WTC11 (cell line): ENCODE results near the gene STARD7. TPM values are rescaled to one million over a fixed set of nuclear protein-coding genes. Genes with fewer than 3 reads are reported as not detected.

ENCODE experiments used
- CREB1 ChIP-seq: sonication (generic); formaldehyde crosslinking; IDR thresholded peaks from 2 replicates; pipeline ENCODE4 v1.8.0; 2023; ENCODE audit warnings: mild to moderate bottlenecking, missing genetic modification reagents
- ELF4 ChIP-seq: sonication (generic); formaldehyde crosslinking; IDR thresholded peaks from 2 replicates; pipeline ENCODE4 v1.8.1; 2022; ENCODE audit warnings: low read depth, mild to moderate bottlenecking, moderate library complexity, missing genetic modification reagents
- ESRRA ChIP-seq: sonication (generic); formaldehyde crosslinking; IDR thresholded peaks from 2 replicates; pipeline ENCODE4 v1.8.1; 2022; ENCODE audit warnings: mild to moderate bottlenecking, missing genetic modification reagents, borderline replicate concordance
- FOXP1 ChIP-seq: sonication (generic); formaldehyde crosslinking; IDR thresholded peaks from 2 replicates; pipeline ENCODE4 v1.8.0; 2022; ENCODE audit warnings: missing genetic modification reagents, mild to moderate bottlenecking, moderate library complexity, borderline replicate concordance
- IRF2 ChIP-seq: sonication (generic); formaldehyde crosslinking; IDR thresholded peaks from 2 replicates; pipeline ENCODE4 v1.8.0; 2022; ENCODE audit warnings: low read depth, missing genetic modification reagents, borderline replicate concordance
- JAZF1 ChIP-seq: fragments of 250-450 bp; sonication (Bioruptor Pico); IDR thresholded peaks from 2 replicates; pipeline ENCODE4 v1.9.0; 2021; ENCODE audit warnings: moderate library complexity, mild to moderate bottlenecking, inconsistent platforms
- JUN ChIP-seq: sonication (generic); formaldehyde crosslinking; IDR thresholded peaks from 2 replicates; pipeline ENCODE4 v1.8.0; 2023; ENCODE audit warnings: mild to moderate bottlenecking, missing genetic modification reagents
- NR2C2 ChIP-seq: sonication (generic); formaldehyde crosslinking; IDR thresholded peaks from 2 replicates; pipeline ENCODE4 v1.8.0; 2022; ENCODE audit warnings: mild to moderate bottlenecking, missing genetic modification reagents
- PRRX2 ChIP-seq: fragments of 250-450 bp; sonication (Bioruptor Pico); IDR thresholded peaks from 2 replicates; pipeline ENCODE4 v1.8.0; 2021; ENCODE audit warnings: mild to moderate bottlenecking
- RELA ChIP-seq: sonication (generic); formaldehyde crosslinking; IDR thresholded peaks from 2 replicates; pipeline ENCODE4 v1.8.1; 2022; ENCODE audit warnings: missing genetic modification reagents, mild to moderate bottlenecking, borderline replicate concordance
- RORB ChIP-seq: fragments of 250-450 bp; sonication (Bioruptor Pico); IDR thresholded peaks from 2 replicates; pipeline ENCODE4 v1.9.0; 2021; ENCODE audit warnings: mild to moderate bottlenecking
- SOX15 ChIP-seq: fragments of 250-450 bp; sonication (Bioruptor Pico); IDR thresholded peaks from 2 replicates; pipeline ENCODE4 v1.9.0; 2021; ENCODE audit warnings: mild to moderate bottlenecking
- TCF7 ChIP-seq: sonication (generic); formaldehyde crosslinking; IDR thresholded peaks from 2 replicates; pipeline ENCODE4 v1.8.0; 2022; ENCODE audit warnings: mild to moderate bottlenecking, low read depth, missing genetic modification reagents, moderate library complexity
- ZNF396 ChIP-seq: fragments of 250-450 bp; sonication (Bioruptor Pico); IDR thresholded peaks from 2 replicates; pipeline ENCODE4 v1.8.0; 2021; ENCODE audit warnings: mild to moderate bottlenecking, moderate library complexity, borderline replicate concordance
- ZNF416 ChIP-seq: fragments of 250-450 bp; sonication (Bioruptor Pico); IDR thresholded peaks from 2 replicates; pipeline ENCODE4 v1.9.0; 2021; ENCODE audit warnings: mild to moderate bottlenecking, inconsistent platforms
- total RNA-seq: library from RNA; stranded (reverse); gene quantifications from 3 replicates; pipeline ENCODE4 v1.2.3, GENCODE V29; 2021
- TF ChIP-seq, protein P1 (sequence below): sonication (generic); formaldehyde crosslinking; conservative IDR thresholded peaks from 2 replicates; pipeline ENCODE4 v1.8.1; 2023; ENCODE audit warnings: mild to moderate bottlenecking, low read depth, missing genetic modification reagents, moderate library complexity
- TF ChIP-seq, protein P2 (sequence below): sonication (generic); formaldehyde crosslinking; IDR thresholded peaks from 2 replicates; pipeline ENCODE4 v1.8.0; 2022; ENCODE audit warnings: mild to moderate bottlenecking, missing genetic modification reagents
- TF ChIP-seq, protein P3 (sequence below): fragments of 250-450 bp; sonication (Bioruptor Pico); IDR thresholded peaks from 2 replicates; pipeline ENCODE4 v1.8.0; 2021; ENCODE audit warnings: mild to moderate bottlenecking
- TF ChIP-seq, protein P4 (sequence below): sonication (generic); formaldehyde crosslinking; conservative IDR thresholded peaks from 2 replicates; pipeline ENCODE4 v1.8.1; 2022; ENCODE audit warnings: mild to moderate bottlenecking, missing genetic modification reagents
- TF ChIP-seq, protein P5 (sequence below): sonication (generic); formaldehyde crosslinking; IDR thresholded peaks from 2 replicates; pipeline ENCODE4 v1.8.1; 2022; ENCODE audit warnings: low read depth, mild to moderate bottlenecking, moderate library complexity, missing genetic modification reagents, borderline replicate concordance
- TF ChIP-seq, protein P6 (sequence below): sonication (generic); formaldehyde crosslinking; IDR thresholded peaks from 2 replicates; pipeline ENCODE4 v1.8.1; 2023; ENCODE audit warnings: mild to moderate bottlenecking, missing genetic modification reagents
- TF ChIP-seq, protein P7 (sequence below): sonication (generic); formaldehyde crosslinking; IDR thresholded peaks from 2 replicates; pipeline ENCODE4 v1.8.0; 2022; ENCODE audit warnings: mild to moderate bottlenecking, missing genetic modification reagents
- TF ChIP-seq, protein P8 (sequence below): sonication (generic); formaldehyde crosslinking; IDR thresholded peaks from 2 replicates; pipeline ENCODE4 v1.8.1; 2022; ENCODE audit warnings: missing genetic modification reagents, borderline replicate concordance

STARD7 gene
- total RNA-seq, 1 experiment from 2014 or later, result 217 TPM

DNA sequence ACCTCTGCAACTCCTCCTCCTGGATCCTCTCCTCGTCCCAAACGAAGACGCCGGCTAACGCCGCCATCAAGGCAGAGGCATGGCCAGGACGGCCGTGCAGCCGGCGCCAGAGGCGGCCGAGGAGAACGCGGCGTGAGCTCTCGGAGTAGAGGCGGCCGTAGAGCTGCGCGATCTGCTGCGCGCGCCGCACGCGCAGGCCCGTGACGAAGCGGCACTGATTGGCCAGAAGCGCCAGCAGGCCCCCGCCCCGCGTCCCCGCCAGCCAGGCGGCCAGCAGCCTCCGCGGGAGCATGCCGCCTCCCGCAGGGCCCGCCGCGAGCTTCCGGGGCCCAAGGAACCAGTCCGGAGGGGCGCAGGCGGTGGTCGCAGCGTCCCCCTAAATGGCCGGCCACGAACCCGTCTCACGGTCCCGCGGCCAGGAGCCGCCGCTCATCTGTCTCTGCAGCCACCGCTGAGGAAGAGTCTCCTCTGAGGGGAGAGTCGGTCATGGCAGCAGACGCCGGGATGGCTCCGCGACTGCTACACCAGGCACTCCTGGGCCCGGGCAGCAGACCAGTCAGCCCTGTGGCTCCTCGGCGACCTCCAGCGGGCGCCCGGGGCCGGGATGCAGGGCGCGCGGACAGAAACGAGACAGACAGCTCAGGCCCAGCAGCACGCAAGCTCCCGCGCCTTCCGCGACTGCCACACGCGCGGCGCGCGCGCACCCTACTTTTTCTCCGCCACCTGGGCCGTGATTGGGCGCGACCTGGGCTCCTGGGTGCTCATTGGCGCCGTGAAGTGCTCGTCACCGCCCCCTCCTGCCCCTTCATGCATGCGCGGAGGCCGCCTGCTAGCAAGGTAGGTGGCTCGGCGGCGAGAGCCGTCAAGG, at the start of gene STARD7 (continued):
- TF ChIP-seq, protein P1, sequence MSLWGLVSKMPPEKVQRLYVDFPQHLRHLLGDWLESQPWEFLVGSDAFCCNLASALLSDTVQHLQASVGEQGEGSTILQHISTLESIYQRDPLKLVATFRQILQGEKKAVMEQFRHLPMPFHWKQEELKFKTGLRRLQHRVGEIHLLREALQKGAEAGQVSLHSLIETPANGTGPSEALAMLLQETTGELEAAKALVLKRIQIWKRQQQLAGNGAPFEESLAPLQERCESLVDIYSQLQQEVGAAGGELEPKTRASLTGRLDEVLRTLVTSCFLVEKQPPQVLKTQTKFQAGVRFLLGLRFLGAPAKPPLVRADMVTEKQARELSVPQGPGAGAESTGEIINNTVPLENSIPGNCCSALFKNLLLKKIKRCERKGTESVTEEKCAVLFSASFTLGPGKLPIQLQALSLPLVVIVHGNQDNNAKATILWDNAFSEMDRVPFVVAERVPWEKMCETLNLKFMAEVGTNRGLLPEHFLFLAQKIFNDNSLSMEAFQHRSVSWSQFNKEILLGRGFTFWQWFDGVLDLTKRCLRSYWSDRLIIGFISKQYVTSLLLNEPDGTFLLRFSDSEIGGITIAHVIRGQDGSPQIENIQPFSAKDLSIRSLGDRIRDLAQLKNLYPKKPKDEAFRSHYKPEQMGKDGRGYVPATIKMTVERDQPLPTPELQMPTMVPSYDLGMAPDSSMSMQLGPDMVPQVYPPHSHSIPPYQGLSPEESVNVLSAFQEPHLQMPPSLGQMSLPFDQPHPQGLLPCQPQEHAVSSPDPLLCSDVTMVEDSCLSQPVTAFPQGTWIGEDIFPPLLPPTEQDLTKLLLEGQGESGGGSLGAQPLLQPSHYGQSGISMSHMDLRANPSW (CRISPR knock-in tag), result 0 out of 2 replicates have a peak, but pooled peaks have one; percentile 62
- TF ChIP-seq SOX15 (CRISPR knock-in tag) (no peak), CREB1 (CRISPR knock-in tag) (0 out of 2 replicates have a peak, but pooled peaks have one; percentile 48), JUN (no peak; the same call in 1 of the 2 replicates), ZNF416 (CRISPR knock-in tag) (no peak), PRRX2 (CRISPR knock-in tag) (no peak), TCF7 (CRISPR knock-in tag) (peak; percentile 89), IRF2 (CRISPR knock-in tag) (no peak), ZNF396 (CRISPR knock-in tag) (no peak), RELA (CRISPR knock-in tag) (no peak), JAZF1 (CRISPR knock-in tag) (no peak), ESRRA (CRISPR knock-in tag) (no peak; the same call in 1 of the 2 replicates), ELF4 (peak; percentile 67; the same call in 1 of the 2 replicates), RORB (no peak), FOXP1 (CRISPR knock-in tag) (peak; percentile 66; the same call in 1 of the 2 replicates), NR2C2 (no peak)
- TF ChIP-seq, protein P2, sequence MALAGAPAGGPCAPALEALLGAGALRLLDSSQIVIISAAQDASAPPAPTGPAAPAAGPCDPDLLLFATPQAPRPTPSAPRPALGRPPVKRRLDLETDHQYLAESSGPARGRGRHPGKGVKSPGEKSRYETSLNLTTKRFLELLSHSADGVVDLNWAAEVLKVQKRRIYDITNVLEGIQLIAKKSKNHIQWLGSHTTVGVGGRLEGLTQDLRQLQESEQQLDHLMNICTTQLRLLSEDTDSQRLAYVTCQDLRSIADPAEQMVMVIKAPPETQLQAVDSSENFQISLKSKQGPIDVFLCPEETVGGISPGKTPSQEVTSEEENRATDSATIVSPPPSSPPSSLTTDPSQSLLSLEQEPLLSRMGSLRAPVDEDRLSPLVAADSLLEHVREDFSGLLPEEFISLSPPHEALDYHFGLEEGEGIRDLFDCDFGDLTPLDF (CRISPR knock-in tag), result no peak
- TF ChIP-seq, protein P3, sequence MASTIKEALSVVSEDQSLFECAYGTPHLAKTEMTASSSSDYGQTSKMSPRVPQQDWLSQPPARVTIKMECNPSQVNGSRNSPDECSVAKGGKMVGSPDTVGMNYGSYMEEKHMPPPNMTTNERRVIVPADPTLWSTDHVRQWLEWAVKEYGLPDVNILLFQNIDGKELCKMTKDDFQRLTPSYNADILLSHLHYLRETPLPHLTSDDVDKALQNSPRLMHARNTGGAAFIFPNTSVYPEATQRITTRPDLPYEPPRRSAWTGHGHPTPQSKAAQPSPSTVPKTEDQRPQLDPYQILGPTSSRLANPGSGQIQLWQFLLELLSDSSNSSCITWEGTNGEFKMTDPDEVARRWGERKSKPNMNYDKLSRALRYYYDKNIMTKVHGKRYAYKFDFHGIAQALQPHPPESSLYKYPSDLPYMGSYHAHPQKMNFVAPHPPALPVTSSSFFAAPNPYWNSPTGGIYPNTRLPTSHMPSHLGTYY (CRISPR knock-in tag), result no peak
- TF ChIP-seq, protein P4, sequence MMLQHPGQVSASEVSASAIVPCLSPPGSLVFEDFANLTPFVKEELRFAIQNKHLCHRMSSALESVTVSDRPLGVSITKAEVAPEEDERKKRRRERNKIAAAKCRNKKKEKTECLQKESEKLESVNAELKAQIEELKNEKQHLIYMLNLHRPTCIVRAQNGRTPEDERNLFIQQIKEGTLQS (CRISPR knock-in tag), result peak; percentile 34; the same call in 1 of the 2 replicates
- TF ChIP-seq, protein P5, sequence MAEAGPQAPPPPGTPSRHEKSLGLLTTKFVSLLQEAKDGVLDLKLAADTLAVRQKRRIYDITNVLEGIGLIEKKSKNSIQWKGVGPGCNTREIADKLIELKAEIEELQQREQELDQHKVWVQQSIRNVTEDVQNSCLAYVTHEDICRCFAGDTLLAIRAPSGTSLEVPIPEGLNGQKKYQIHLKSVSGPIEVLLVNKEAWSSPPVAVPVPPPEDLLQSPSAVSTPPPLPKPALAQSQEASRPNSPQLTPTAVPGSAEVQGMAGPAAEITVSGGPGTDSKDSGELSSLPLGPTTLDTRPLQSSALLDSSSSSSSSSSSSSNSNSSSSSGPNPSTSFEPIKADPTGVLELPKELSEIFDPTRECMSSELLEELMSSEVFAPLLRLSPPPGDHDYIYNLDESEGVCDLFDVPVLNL (CRISPR knock-in tag), result peak; percentile 82; the same call in 1 of the 2 replicates
- TF ChIP-seq, protein P6, sequence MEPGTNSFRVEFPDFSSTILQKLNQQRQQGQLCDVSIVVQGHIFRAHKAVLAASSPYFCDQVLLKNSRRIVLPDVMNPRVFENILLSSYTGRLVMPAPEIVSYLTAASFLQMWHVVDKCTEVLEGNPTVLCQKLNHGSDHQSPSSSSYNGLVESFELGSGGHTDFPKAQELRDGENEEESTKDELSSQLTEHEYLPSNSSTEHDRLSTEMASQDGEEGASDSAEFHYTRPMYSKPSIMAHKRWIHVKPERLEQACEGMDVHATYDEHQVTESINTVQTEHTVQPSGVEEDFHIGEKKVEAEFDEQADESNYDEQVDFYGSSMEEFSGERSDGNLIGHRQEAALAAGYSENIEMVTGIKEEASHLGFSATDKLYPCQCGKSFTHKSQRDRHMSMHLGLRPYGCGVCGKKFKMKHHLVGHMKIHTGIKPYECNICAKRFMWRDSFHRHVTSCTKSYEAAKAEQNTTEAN (CRISPR knock-in tag), result peak; percentile 83
- TF ChIP-seq, protein P7, sequence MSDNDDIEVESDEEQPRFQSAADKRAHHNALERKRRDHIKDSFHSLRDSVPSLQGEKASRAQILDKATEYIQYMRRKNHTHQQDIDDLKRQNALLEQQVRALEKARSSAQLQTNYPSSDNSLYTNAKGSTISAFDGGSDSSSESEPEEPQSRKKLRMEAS (CRISPR knock-in tag), result peak; percentile 94
- TF ChIP-seq, protein P8, sequence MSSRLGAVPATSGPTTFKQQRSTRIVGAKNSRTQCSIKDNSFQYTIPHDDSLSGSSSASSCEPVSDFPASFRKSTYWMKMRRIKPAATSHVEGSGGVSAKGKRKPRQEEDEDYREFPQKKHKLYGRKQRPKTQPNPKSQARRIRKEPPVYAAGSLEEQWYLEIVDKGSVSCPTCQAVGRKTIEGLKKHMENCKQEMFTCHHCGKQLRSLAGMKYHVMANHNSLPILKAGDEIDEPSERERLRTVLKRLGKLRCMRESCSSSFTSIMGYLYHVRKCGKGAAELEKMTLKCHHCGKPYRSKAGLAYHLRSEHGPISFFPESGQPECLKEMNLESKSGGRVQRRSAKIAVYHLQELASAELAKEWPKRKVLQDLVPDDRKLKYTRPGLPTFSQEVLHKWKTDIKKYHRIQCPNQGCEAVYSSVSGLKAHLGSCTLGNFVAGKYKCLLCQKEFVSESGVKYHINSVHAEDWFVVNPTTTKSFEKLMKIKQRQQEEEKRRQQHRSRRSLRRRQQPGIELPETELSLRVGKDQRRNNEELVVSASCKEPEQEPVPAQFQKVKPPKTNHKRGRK (CRISPR knock-in tag), result no peak
